IMR-90 (cell line): Measurements from ENCODE around the gene TMCC3. TPM values are rescaled to one million over a fixed set of nuclear protein-coding genes. Genes with fewer than 3 reads are reported as not detected.

Source experiments
- ATAC-seq: fragments of 200-7000 bp; cut with Tn5 transposase; 2 replicates; pipeline ENCODE4 v1.9.1; 2020; ENCODE audit warnings: low read depth, mild to moderate bottlenecking, moderate library complexity
- BruUV-seq: library from RNA; stranded (reverse); fragments of 400-500 nt; replicated peaks from 2 replicates; lab custom pipeline; 2021; lab: Mats Ljungman, UMichigan
- CTCF ChIA-PET: fragments of 300-600 bp; formaldehyde crosslinking; extraction: SDS; loops from one replicate; lab custom pipeline; 2021; ENCODE audit warnings: antibody characterized with exemption; lab: Yijun Ruan, JAX
- POLR2A ChIA-PET: fragments of 300-600 bp; sonication (Branson Sonifier 250); formaldehyde crosslinking; loops from one replicate; lab custom pipeline; 2022; ENCODE audit warnings: antibody characterized with exemption; ENCODE audit not compliant: unreplicated experiment; lab: Charles Lee
- DNase-seq: peaks from one replicate; pipeline ENCODE4 v3.0.0; 2013
- H2AFZ ChIP-seq: replicated peaks from 2 replicates; pipeline ENCODE3; 2013; ENCODE audit warnings: low read length, mild to moderate bottlenecking; ENCODE audit not compliant: poor library complexity
- H2AK5ac ChIP-seq: 2 replicates; pipeline ENCODE4 v1.6.1; 2013; ENCODE audit warnings: low read depth, low read length, inconsistent platforms
- H2AK9ac ChIP-seq: replicated peaks from 2 replicates; pipeline ENCODE3; 2013; ENCODE audit warnings: mild to moderate bottlenecking, low read depth, low read length, moderate library complexity; ENCODE audit not compliant: poor library complexity
- H2BK120ac ChIP-seq: 2 replicates; pipeline ENCODE4 v1.6.1; 2013; ENCODE audit warnings: low read depth, low read length, inconsistent platforms
- H2BK15ac ChIP-seq: 3 replicates; pipeline ENCODE4 v1.6.1; 2013; ENCODE audit warnings: low read depth, low read length, inconsistent platforms
- H2BK20ac ChIP-seq: 2 replicates; pipeline ENCODE4 v1.6.1; 2013; ENCODE audit warnings: low read depth, mild to moderate bottlenecking, inconsistent platforms, low read length, moderate library complexity
- H2BK5ac ChIP-seq: 2 replicates; pipeline ENCODE4 v1.6.1; 2013; ENCODE audit warnings: mild to moderate bottlenecking, low read depth, low read length, inconsistent platforms; ENCODE audit not compliant: poor library complexity, severe bottlenecking
- H3K14ac ChIP-seq: replicated peaks from 2 replicates; pipeline ENCODE4 v1.6.1; 2013; ENCODE audit warnings: low read depth, low read length, inconsistent platforms
- H3K18ac ChIP-seq: 2 replicates; pipeline ENCODE4 v1.6.1; 2013; ENCODE audit warnings: low read depth, low read length, control low read depth
- H3K23ac ChIP-seq: 2 replicates; pipeline ENCODE4 v1.6.1; 2013; ENCODE audit warnings: low read depth, low read length, inconsistent platforms
- H3K27ac ChIP-seq: 2 replicates; pipeline ENCODE4 v1.5.1; 2013; ENCODE audit warnings: mild to moderate bottlenecking, control low read depth, low read length; ENCODE audit not compliant: insufficient read depth
- H3K27me3 ChIP-seq: 2 replicates; pipeline ENCODE4 v1.6.1; 2013; ENCODE audit warnings: low read length; ENCODE audit not compliant: control insufficient read depth, insufficient read depth
- H3K36me3 ChIP-seq: 2 replicates; pipeline ENCODE4 v1.6.1; 2013; ENCODE audit warnings: low read length, mixed read lengths; ENCODE audit not compliant: control insufficient read depth, insufficient read depth
- H3K4ac ChIP-seq: 2 replicates; pipeline ENCODE4 v1.6.1; 2013; ENCODE audit warnings: low read depth, low read length, inconsistent platforms
- H3K4me1 ChIP-seq: 2 replicates; pipeline ENCODE4 v1.6.1; 2013; ENCODE audit warnings: low read length, mixed read lengths; ENCODE audit not compliant: control insufficient read depth, insufficient read depth
- H3K4me2 ChIP-seq: 2 replicates; pipeline ENCODE4 v1.6.1; 2013; ENCODE audit warnings: low read depth, mild to moderate bottlenecking, control low read depth, low read length, moderate library complexity
- H3K4me3 ChIP-seq: 2 replicates; pipeline ENCODE4 v1.5.1; 2013; ENCODE audit warnings: low read depth, mild to moderate bottlenecking, control low read depth, low read length, moderate library complexity; ENCODE audit not compliant: insufficient read depth
- H3K56ac ChIP-seq: 2 replicates; pipeline ENCODE4 v1.6.1; 2013; ENCODE audit warnings: low read length, inconsistent platforms; ENCODE audit not compliant: insufficient read depth; ENCODE audit errors: extremely low read depth
- H3K79me1 ChIP-seq, 2 experiments: 2 replicates each; pipeline ENCODE4 v1.6.1; 2013; ENCODE audit warnings: low read length in 2 of 2, inconsistent platforms in 1 of 2, low read depth in 1 of 2
- H3K9ac ChIP-seq: 2 replicates; pipeline ENCODE4 v1.6.1; 2013; ENCODE audit warnings: low read depth, low read length, control low read depth
- H3K9me1 ChIP-seq: 2 replicates; pipeline ENCODE4 v1.6.1; 2013; ENCODE audit warnings: low read length, inconsistent platforms; ENCODE audit not compliant: insufficient read depth
- H3K9me3 ChIP-seq: 2 replicates; pipeline ENCODE4 v1.6.1; 2013; ENCODE audit warnings: low read length; ENCODE audit not compliant: control insufficient read depth, insufficient read depth
- H4K20me1 ChIP-seq: 2 replicates; pipeline ENCODE4 v1.6.1; 2013; ENCODE audit warnings: low read length, inconsistent platforms; ENCODE audit not compliant: insufficient read depth
- H4K5ac ChIP-seq: 2 replicates; pipeline ENCODE4 v1.6.1; 2013; ENCODE audit warnings: mild to moderate bottlenecking, low read depth, low read length, control low read depth
- H4K8ac ChIP-seq, 2 experiments: 2 replicates each; pipeline ENCODE4 v1.6.1; 2013; ENCODE audit warnings: low read depth in 2 of 2, low read length in 2 of 2, control low read depth in 1 of 2, inconsistent platforms in 1 of 2
- H4K91ac ChIP-seq: 2 replicates; pipeline ENCODE4 v1.6.1; 2013; ENCODE audit warnings: low read depth, low read length, inconsistent platforms; ENCODE audit not compliant: insufficient read depth
- CHD1 ChIP-seq: IDR thresholded peaks from 2 replicates; pipeline ENCODE4 v1.6.1; 2012; ENCODE audit warnings: low read depth, low read length, improper control_type of control experiment
- NFE2L2 ChIP-seq: fragments of 150-350 bp; IDR thresholded peaks from 2 replicates; pipeline ENCODE4 v1.6.1; 2016; ENCODE audit warnings: low read depth, mild to moderate bottlenecking, low read length
- WGBS, 2 experiments: methylation state at CpG; one replicate each; pipeline versions ENCODE4 v1.1.5 to v1.1.7; 2013; ENCODE audit warnings: missing lambda C conversion rate in 2 of 2; ENCODE audit not compliant: insufficient read length in 1 of 2; ENCODE audit errors: extremely low coverage in 2 of 2; 5-methylcytosine and 5-hydroxymethylcytosine counted together
- dilution Hi-C: fragments of 300-500 bp; cut with HindIII; formaldehyde crosslinking; loops from one replicate; pipeline ENCODE4 v1.14.3; 2018; ENCODE audit warnings: low sequenced_read_pairs; ENCODE audit not compliant: unreplicated experiment
- in situ Hi-C: fragments of 300-500 bp; cut with MboI; formaldehyde crosslinking; loops from 3 replicates; pipeline ENCODE4 v1.14.3; 2019; ENCODE audit warnings: low sequenced_read_pairs, inconsistent platforms, mixed read lengths
- intact Hi-C: fragments of 100-400 bp; cut with micrococcal nuclease; formaldehyde crosslinking; loops from 2 replicates; pipeline ENCODE4 v1.10.0; 2022
- polyA plus RNA-seq, 3 experiments: library from polyadenylated mRNA; depleted of rRNA; stranded (reverse); fragments of >200 nt; gene quantifications; 2 replicates each; pipeline ENCODE4 v1.2.3, GENCODE V29; 2012; ENCODE audit warnings: low replicate concordance in 1 of 3
- total RNA-seq: library from RNA; depleted of rRNA; stranded (reverse); fragments of >200 nt; gene quantifications from 2 replicates; pipeline ENCODE4 v1.2.3, GENCODE V29; 2012

TMCC3 gene
- total and polyA plus RNA-seq, 2 of the 4 experiments (the other 2 are of a cell fraction): 0.14 to 0.36 TPM

DNA sequence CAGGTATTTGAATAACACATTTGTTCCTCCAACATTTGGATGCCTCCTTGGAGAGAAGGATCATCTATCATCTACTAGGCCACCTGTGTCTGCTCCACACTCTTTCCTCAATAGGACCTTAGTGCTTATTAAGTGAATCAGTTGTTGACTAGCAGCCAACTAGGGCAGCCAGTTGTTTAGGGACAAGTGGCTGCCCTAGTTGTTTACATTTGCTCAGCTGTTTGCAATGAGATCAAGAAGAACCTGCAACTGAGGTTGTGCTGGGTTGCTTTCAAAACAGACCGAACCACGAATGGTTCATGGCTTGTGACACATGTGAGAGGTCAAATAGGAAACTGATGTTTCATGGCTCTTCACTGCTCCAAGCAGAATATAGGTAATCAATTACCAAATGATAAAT, 53.8 kb downstream of the TMCC3 start:
- no peak overlapping the region for H4K8ac ChIP-seq

More for the DNA sequence above, 53.8 kb downstream of the TMCC3 start:
- Histone ChIP-seq H3K14ac (no peak overlapping the region), H3K18ac (no peak overlapping the region), H4K91ac (no peak overlapping the region), H2AK9ac (no peak overlapping the region), H2BK120ac (no peak overlapping the region), H2BK20ac (no peak overlapping the region), H2BK15ac (no peak overlapping the region), H3K56ac (no peak overlapping the region), H2AK5ac (no peak overlapping the region), H4K5ac (no peak overlapping the region), H3K9me3 (no peaks in the 10 kb centered on the region), H3K4me3 (no peak overlapping the region), H3K27ac (no peak overlapping the region), H3K9me1 (no peaks in the 10 kb centered on the region), H3K9ac (no peak overlapping the region), H3K27me3 (peaks cover 9% of the 10 kb centered on the region), H2AFZ (no peak overlapping the region), H3K79me1 (no peaks in the 10 kb centered on the region), H3K36me3 (no peaks in the 10 kb centered on the region), H4K20me1 (no peaks in the 10 kb centered on the region), H3K4me1 (no peaks in the 10 kb centered on the region), H3K23ac (no peak overlapping the region), H2BK5ac (no peak overlapping the region), H3K4ac (no peak overlapping the region), H3K4me2 (no peak overlapping the region)
- ChIA-PET POLR2A (no interaction called here), CTCF (no interaction called here)
- TF ChIP-seq NFE2L2: no peak
- no peak for TF ChIP-seq CHD1
- dilution Hi-C loops (no loop called here), in situ Hi-C loops (no loop called here), intact Hi-C loops (no loop called here)
- BruUV-seq: no TSS peak
- DNase-seq (peak; percentile 6), ATAC-seq (no peak)
- no CpG with 5 or more reads among the region's 2 CpGs for WGBS, 2 experiments
